HAP-1 (cell line): ENCODE measurements around the gene RPSA.
"Not testable (repeated sequence)": the region's sequence is repeated elsewhere in the genome, so short reads cannot be mapped to it uniquely, and the experiment has no call there.

ENCODE experiments used
- DNase-seq, 2 experiments: peaks; one replicate each; pipeline ENCODE4 v3.0.0-alpha.2; 2016 to 2020; ENCODE audit warnings: low spot score in 2 of 2
- H3K27me3 ChIP-seq: fragments of 250-450 bp; sonication (Bioruptor Pico); 2 replicates; pipeline ENCODE4 v1.5.1; 2020; ENCODE audit warnings: low read depth, mild to moderate bottlenecking, moderate library complexity
- H3K36me3 ChIP-seq: fragments of 250-450 bp; sonication (Bioruptor Pico); replicated peaks from 2 replicates; pipeline ENCODE4 v1.5.1; 2020; ENCODE audit warnings: mild to moderate bottlenecking
- H3K4me1 ChIP-seq: fragments of 250-450 bp; sonication (Bioruptor Pico); 2 replicates; pipeline ENCODE4 v1.5.1; 2020; ENCODE audit warnings: mild to moderate bottlenecking
- H3K4me3 ChIP-seq: fragments of 250-450 bp; sonication (Bioruptor Pico); 2 replicates; pipeline ENCODE4 v1.5.1; 2020; ENCODE audit warnings: mild to moderate bottlenecking, moderate library complexity
- H3K9me3 ChIP-seq: fragments of 250-450 bp; sonication (Bioruptor Pico); 2 replicates; pipeline ENCODE4 v1.5.1; 2020; ENCODE audit warnings: mild to moderate bottlenecking, moderate library complexity
- in situ Hi-C: fragments of 300-500 bp; cut with MboI; formaldehyde crosslinking; loops from 3 replicates; pipeline ENCODE4 v1.14.3; 2020; ENCODE audit warnings: low sequenced_read_pairs, inconsistent platforms, mixed read lengths

Gene RPSA

GRCh38 chr3:39416998-39417397 is 10.5 kb downstream of the RPSA start:
- DNase-seq, in situ Hi-C loops: not testable (repeated sequence)

GRCh38 chr3:39418556-39419225 is 12.2 kb downstream of the RPSA start:
- H3K4me1 ChIP-seq, in situ Hi-C loops, H3K27me3 ChIP-seq, H3K4me3 ChIP-seq, H3K36me3 ChIP-seq, H3K9me3 ChIP-seq: not testable (repeated sequence)
- peak in 1 of 2 experiments; percentile 67 for DNase-seq

More at GRCh38 chr3:39416998-39417397, 10.5 kb downstream of the RPSA start:
- peaks cover 21% of the 10 kb centered on the region for H3K36me3 ChIP-seq
- not testable (repeated sequence) for H3K4me1 ChIP-seq, H3K9me3 ChIP-seq, H3K27me3 ChIP-seq, H3K4me3 ChIP-seq

- no peaks in the 10 kb centered on the region for H3K9me3 ChIP-seq
- in situ Hi-C loops = no loop called here
- no peaks in the 10 kb centered on the region for H3K36me3 ChIP-seq
- H3K27me3 ChIP-seq = no peaks in the 10 kb centered on the region
- no peak for DNase-seq
- peaks cover 9% of the 10 kb centered on the region for H3K4me1 ChIP-seq
- H3K4me3 ChIP-seq = no peak overlapping the region
Measured at GRCh38 chr3:39419742-39420315, 13.3 kb downstream of the RPSA start.

GRCh38 chr3:39420543-39420942 is 14.0 kb downstream of the RPSA start:
- Histone ChIP-seq H3K9me3 (no peaks in the 10 kb centered on the region), H3K4me1 (peaks cover 9% of the 10 kb centered on the region), H3K4me3 (no peak overlapping the region), H3K36me3 (no peaks in the 10 kb centered on the region), H3K27me3 (no peaks in the 10 kb centered on the region)
- DNase-seq = no peak
- in situ Hi-C loops = no loop called here

GRCh38 chr3:39423436-39423970 is 17.0 kb downstream of the RPSA start:
- H3K9me3 ChIP-seq = no peaks in the 10 kb centered on the region
- in situ Hi-C loops = no loop called here
- no peaks in the 10 kb centered on the region for H3K36me3 ChIP-seq
- no peak overlapping the region for H3K4me3 ChIP-seq
- DNase-seq = no peak
- peaks cover 6% of the 10 kb centered on the region for H3K4me1 ChIP-seq
- H3K27me3 ChIP-seq = no peaks in the 10 kb centered on the region

GRCh38 chr3:39426312-39426711 is 19.8 kb downstream of the RPSA start:
- Histone ChIP-seq H3K36me3 (no peaks in the 10 kb centered on the region), H3K4me1 (no peaks in the 10 kb centered on the region), H3K9me3 (no peaks in the 10 kb centered on the region), H3K27me3 (no peaks in the 10 kb centered on the region), H3K4me3 (no peak overlapping the region)
- in situ Hi-C loops = loop anchor here (25.0 kb wide), 1 partner anchor 886 kb away; the partner anchor contains the start of gene EIF1B
- DNase-seq = no peak

GRCh38 chr3:39427506-39427905 is 21.0 kb downstream of the RPSA start:
- H3K9me3 ChIP-seq = no peaks in the 10 kb centered on the region
- in situ Hi-C loops = loop anchor here (25.0 kb wide), 1 partner anchor 885 kb away; the partner anchor contains the start of gene EIF1B
- H3K36me3 ChIP-seq = no peaks in the 10 kb centered on the region
- no peaks in the 10 kb centered on the region for H3K4me1 ChIP-seq
- no peaks in the 10 kb centered on the region for H3K27me3 ChIP-seq
- H3K4me3 ChIP-seq = no peak overlapping the region
- DNase-seq = no peak

- in situ Hi-C loops = loop anchor here (25.0 kb wide), 1 partner anchor 884 kb away; the partner anchor contains the start of gene EIF1B
- H3K36me3 ChIP-seq = no peaks in the 10 kb centered on the region
- DNase-seq = no peak
- no peaks in the 10 kb centered on the region for H3K4me1 ChIP-seq
- H3K4me3 ChIP-seq = no peak overlapping the region
- H3K27me3 ChIP-seq = no peaks in the 10 kb centered on the region
- no peaks in the 10 kb centered on the region for H3K9me3 ChIP-seq
Measured at GRCh38 chr3:39428745-39429201, 22.3 kb downstream of the RPSA start.

- no peak for DNase-seq
- H3K9me3 ChIP-seq = no peaks in the 10 kb centered on the region
- in situ Hi-C loops = loop anchor here (25.0 kb wide), 1 partner anchor 883 kb away; the partner anchor contains the start of gene EIF1B
- no peak overlapping the region for H3K4me3 ChIP-seq
- no peaks in the 10 kb centered on the region for H3K4me1 ChIP-seq
- H3K27me3 ChIP-seq = no peaks in the 10 kb centered on the region
- no peaks in the 10 kb centered on the region for H3K36me3 ChIP-seq
Measured at GRCh38 chr3:39429466-39429865, 22.9 kb downstream of the RPSA start.

GRCh38 chr3:39432342-39432741 is 25.8 kb downstream of the RPSA start:
- DNase-seq = no peak
- in situ Hi-C loops = loop anchor here (25.0 kb wide), 1 partner anchor 880 kb away; the partner anchor contains the start of gene EIF1B
- H3K4me3 ChIP-seq = no peak overlapping the region

GRCh38 chr3:39433642-39434041 is 27.1 kb downstream of the RPSA start:
- Histone ChIP-seq H3K36me3 (no peaks in the 10 kb centered on the region), H3K9me3 (no peaks in the 10 kb centered on the region), H3K27me3 (no peaks in the 10 kb centered on the region), H3K4me1 (no peaks in the 10 kb centered on the region), H3K4me3 (no peak overlapping the region)
- no peak for DNase-seq
- in situ Hi-C loops = loop anchor here (25.0 kb wide), 1 partner anchor 879 kb away; the partner anchor contains the start of gene EIF1B

More at GRCh38 chr3:39432342-39432741, 25.8 kb downstream of the RPSA start:
- Histone ChIP-seq H3K36me3 (no peaks in the 10 kb centered on the region), H3K27me3 (no peaks in the 10 kb centered on the region), H3K4me1 (no peaks in the 10 kb centered on the region), H3K9me3 (no peaks in the 10 kb centered on the region)

GRCh38 chr3:39434574-39434973 is 28.1 kb downstream of the RPSA start:
- no peak for DNase-seq
- Histone ChIP-seq H3K9me3 (no peaks in the 10 kb centered on the region), H3K36me3 (no peaks in the 10 kb centered on the region), H3K4me3 (no peak overlapping the region), H3K4me1 (no peaks in the 10 kb centered on the region), H3K27me3 (no peaks in the 10 kb centered on the region)
- in situ Hi-C loops = loop anchor here (25.0 kb wide), 1 partner anchor 878 kb away; the partner anchor contains the start of gene EIF1B

- no peaks in the 10 kb centered on the region for H3K4me1 ChIP-seq
- DNase-seq = no peak
- in situ Hi-C loops = loop anchor here (25.0 kb wide), 1 partner anchor 877 kb away; the partner anchor contains the start of gene EIF1B
- no peak overlapping the region for H3K4me3 ChIP-seq
- H3K9me3 ChIP-seq = no peaks in the 10 kb centered on the region
- no peaks in the 10 kb centered on the region for H3K36me3 ChIP-seq
- no peaks in the 10 kb centered on the region for H3K27me3 ChIP-seq
Measured at GRCh38 chr3:39435006-39435748, 28.7 kb downstream of the RPSA start.
